Measurements from ENCODE around the gene LRSAM1.

LRSAM1 gene

GRCh38 chr9:127450830-127451607, at the start of gene LRSAM1, which contains the start of gene RPL12:
Gene LRSAM1 (plus strand): TSS chr9:127451510. CDS start chr9:127454528, 3,018 bp downstream.
Gene RPL12 (minus strand): TSS chr9:127451406. CDS start chr9:127451317, 89 bp downstream.
- Histone ChIP-seq H3K4me3 (peak within 1 kb of the TSS; percentile 98), H3K36me3 (ENCODE audit: insufficient read depth, low read length) (peaks cover 50% of the 10 kb centered on the region), H3K9me3 (ENCODE audit: low read depth, low read length) (no peaks in the 10 kb centered on the region), H3K27ac (peak within 1 kb of the TSS; percentile 97), H3K9ac (ENCODE audit: insufficient read length) (peak within 1 kb of the TSS; percentile 100)
- DNase-seq (ENCODE audit: low read depth, low spot score) = peak; percentile 81
- TF ChIP-seq FOXP2 (optimal IDR thresholded peaks at IDR 0.05; ENCODE audit: control extremely low read depth, extremely low read length, insufficient read depth) = no peak
- TF ChIP-seq EZH2 (IDR thresholded peaks at IDR 0.05) = no peak
- peak; percentile 100 for TF ChIP-seq POLR2AphosphoS5 (IDR thresholded peaks at IDR 0.05; ENCODE audit: borderline replicate concordance, low read depth, low read length)

- Histone ChIP-seq H3K36me3 (ENCODE audit: insufficient read depth, low read length) (no peaks in the 10 kb centered on the region), H3K27ac (no peak overlapping the region), H3K9me3 (ENCODE audit: low read depth, low read length) (no peaks in the 10 kb centered on the region), H3K4me3 (no peak overlapping the region), H3K9ac (ENCODE audit: insufficient read length) (no peak overlapping the region)
- DNase-seq (ENCODE audit: low read depth, low spot score) = no peak
- TF ChIP-seq EZH2 (IDR thresholded peaks at IDR 0.05) = no peak
- TF ChIP-seq POLR2AphosphoS5 (IDR thresholded peaks at IDR 0.05; ENCODE audit: borderline replicate concordance, low read depth, low read length) = no peak
- TF ChIP-seq FOXP2 (optimal IDR thresholded peaks at IDR 0.05; ENCODE audit: control extremely low read depth, extremely low read length, insufficient read depth) = no peak
These were observed 48.8 kb upstream of the LRSAM1 start for GRCh38 chr9:127402401-127403090.

GRCh38 chr9:127403507-127404192, 47.7 kb upstream of the LRSAM1 start:
- DNase-seq (ENCODE audit: low read depth, low spot score) = no peak
- H3K9me3 ChIP-seq (ENCODE audit: low read depth, low read length) = no peaks in the 10 kb centered on the region
- no peaks in the 10 kb centered on the region for H3K36me3 ChIP-seq (ENCODE audit: insufficient read depth, low read length)
- H3K9ac ChIP-seq (ENCODE audit: insufficient read length) = no peak overlapping the region
- H3K27ac ChIP-seq = no peak overlapping the region
- TF ChIP-seq EZH2 (IDR thresholded peaks at IDR 0.05) (no peak), FOXP2 (optimal IDR thresholded peaks at IDR 0.05; ENCODE audit: control extremely low read depth, extremely low read length, insufficient read depth) (no peak), POLR2AphosphoS5 (IDR thresholded peaks at IDR 0.05; ENCODE audit: borderline replicate concordance, low read depth, low read length) (no peak)
- no peak overlapping the region for H3K4me3 ChIP-seq

- no peak overlapping the region for H3K9ac ChIP-seq (ENCODE audit: insufficient read length)
- DNase-seq (ENCODE audit: low read depth, low spot score) = no peak
- H3K27ac ChIP-seq = no peak overlapping the region
- H3K36me3 ChIP-seq (ENCODE audit: insufficient read depth, low read length) = no peaks in the 10 kb centered on the region
- H3K9me3 ChIP-seq (ENCODE audit: low read depth, low read length) = no peaks in the 10 kb centered on the region
- no peak for TF ChIP-seq POLR2AphosphoS5 (IDR thresholded peaks at IDR 0.05; ENCODE audit: borderline replicate concordance, low read depth, low read length)
- TF ChIP-seq EZH2 (IDR thresholded peaks at IDR 0.05) = no peak
- TF ChIP-seq FOXP2 (optimal IDR thresholded peaks at IDR 0.05; ENCODE audit: control extremely low read depth, extremely low read length, insufficient read depth) = no peak
- no peak overlapping the region for H3K4me3 ChIP-seq
These were observed 46.7 kb upstream of the LRSAM1 start for GRCh38 chr9:127404631-127405030.

GRCh38 chr9:127405344-127406125, 45.8 kb upstream of the LRSAM1 start:
- Histone ChIP-seq H3K9ac (ENCODE audit: insufficient read length) (no peak overlapping the region), H3K36me3 (ENCODE audit: insufficient read depth, low read length) (no peaks in the 10 kb centered on the region), H3K9me3 (ENCODE audit: low read depth, low read length) (no peaks in the 10 kb centered on the region), H3K27ac (no peak overlapping the region), H3K4me3 (no peak overlapping the region)
- TF ChIP-seq POLR2AphosphoS5 (IDR thresholded peaks at IDR 0.05; ENCODE audit: borderline replicate concordance, low read depth, low read length) = no peak
- TF ChIP-seq EZH2 (IDR thresholded peaks at IDR 0.05) = no peak
- no peak for DNase-seq (ENCODE audit: low read depth, low spot score)

- H3K36me3 ChIP-seq (ENCODE audit: insufficient read depth, low read length) = no peaks in the 10 kb centered on the region
- H3K9ac ChIP-seq (ENCODE audit: insufficient read length) = no peak overlapping the region
- H3K9me3 ChIP-seq (ENCODE audit: low read depth, low read length) = no peaks in the 10 kb centered on the region
- no peak for DNase-seq (ENCODE audit: low read depth, low spot score)
- no peak overlapping the region for H3K27ac ChIP-seq
- no peak overlapping the region for H3K4me3 ChIP-seq
- TF ChIP-seq POLR2AphosphoS5 (IDR thresholded peaks at IDR 0.05; ENCODE audit: borderline replicate concordance, low read depth, low read length) (no peak), EZH2 (IDR thresholded peaks at IDR 0.05) (no peak), FOXP2 (optimal IDR thresholded peaks at IDR 0.05; ENCODE audit: control extremely low read depth, extremely low read length, insufficient read depth) (no peak)
These were observed 44.4 kb upstream of the LRSAM1 start for GRCh38 chr9:127406799-127407491.

GRCh38 chr9:127407492-127407843, 43.8 kb upstream of the LRSAM1 start:
- TF ChIP-seq EZH2 (IDR thresholded peaks at IDR 0.05) (no peak), POLR2AphosphoS5 (IDR thresholded peaks at IDR 0.05; ENCODE audit: borderline replicate concordance, low read depth, low read length) (no peak), FOXP2 (optimal IDR thresholded peaks at IDR 0.05; ENCODE audit: control extremely low read depth, extremely low read length, insufficient read depth) (no peak)
- no peaks in the 10 kb centered on the region for H3K36me3 ChIP-seq (ENCODE audit: insufficient read depth, low read length)
- no peak overlapping the region for H3K4me3 ChIP-seq
- no peaks in the 10 kb centered on the region for H3K9me3 ChIP-seq (ENCODE audit: low read depth, low read length)
- H3K9ac ChIP-seq (ENCODE audit: insufficient read length) = no peak overlapping the region
- DNase-seq (ENCODE audit: low read depth, low spot score) = no peak
- no peak overlapping the region for H3K27ac ChIP-seq

All from SK-N-MC (cell line).